ENCODE results near the gene GNRH2.
"Not testable (repeated sequence)": the region's sequence is repeated elsewhere in the genome, so short reads cannot be mapped to it uniquely, and the experiment has no call there.

The GNRH2 gene

DNA sequence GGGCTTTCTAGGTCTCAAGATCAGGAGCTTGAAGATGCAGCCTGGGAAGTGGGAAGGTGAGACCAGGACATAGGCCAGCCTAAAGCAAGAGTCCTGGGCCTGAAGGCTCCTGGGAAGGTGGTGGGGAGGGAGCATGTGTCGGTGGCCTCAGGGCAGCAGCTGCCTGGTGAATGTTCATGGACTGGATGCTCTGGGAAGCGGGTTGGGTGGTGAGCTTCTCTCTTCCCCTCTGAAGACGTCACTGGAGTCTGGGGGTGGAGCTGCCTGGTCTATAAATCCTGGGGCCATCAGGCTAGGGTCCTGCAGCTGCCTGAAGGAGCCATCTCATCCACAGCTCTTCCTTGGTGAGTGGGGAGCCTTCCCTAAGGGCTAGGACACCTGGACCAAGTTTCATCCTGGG lies at the start of gene GNRH2:
Gene GNRH2 (plus strand): TSS at position 301 of the 400 bp plus-strand sequence. CDS start 793 bp downstream, outside the sequence.
- DNase-seq (ENCODE audit: low read depth in 2 of 2): no peak

- DNase-seq (ENCODE audit: low read depth in 2 of 2): no peak
Observed at GRCh38 chr20:2995796-2996195, 47.6 kb upstream of the GNRH2 start.

- no peak for DNase-seq (ENCODE audit: low read depth in 2 of 2)
Observed at GRCh38 chr20:2998728-2999127, 44.7 kb upstream of the GNRH2 start.

DNA sequence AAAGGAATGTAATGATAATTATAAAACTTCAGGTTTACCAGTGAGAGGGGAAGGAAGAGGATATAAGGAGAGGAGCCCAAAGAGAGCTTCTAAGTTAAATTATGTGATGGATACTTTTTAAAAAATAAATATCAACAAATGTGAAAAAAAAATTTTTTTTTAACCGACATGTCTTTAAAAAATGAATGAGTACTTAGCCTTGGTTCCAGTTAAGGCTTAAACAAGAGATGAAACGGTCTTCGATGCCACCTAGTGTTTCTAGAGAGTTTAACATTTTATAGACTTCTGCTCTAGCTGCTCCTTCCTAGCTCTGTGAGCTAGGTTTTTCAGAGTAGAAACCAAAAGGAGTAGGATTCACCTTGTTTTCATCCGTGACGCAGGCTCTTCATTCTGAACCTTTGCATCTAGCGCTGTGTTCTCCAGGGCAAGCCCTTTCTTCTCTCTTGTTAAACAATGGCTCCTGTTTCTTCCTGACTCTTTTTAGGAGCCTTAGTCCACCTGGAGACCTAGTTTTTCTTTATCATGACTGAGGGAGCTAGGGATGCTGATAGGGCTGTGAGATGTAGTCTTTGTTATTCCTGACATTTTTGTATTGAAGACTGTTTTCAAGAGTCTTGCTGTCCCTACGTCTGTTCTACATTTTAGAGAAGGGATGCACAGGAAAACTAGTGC lies 42.4 kb upstream of the GNRH2 start:
- DNase-seq (ENCODE audit: low read depth in 2 of 2): no peak

DNA sequence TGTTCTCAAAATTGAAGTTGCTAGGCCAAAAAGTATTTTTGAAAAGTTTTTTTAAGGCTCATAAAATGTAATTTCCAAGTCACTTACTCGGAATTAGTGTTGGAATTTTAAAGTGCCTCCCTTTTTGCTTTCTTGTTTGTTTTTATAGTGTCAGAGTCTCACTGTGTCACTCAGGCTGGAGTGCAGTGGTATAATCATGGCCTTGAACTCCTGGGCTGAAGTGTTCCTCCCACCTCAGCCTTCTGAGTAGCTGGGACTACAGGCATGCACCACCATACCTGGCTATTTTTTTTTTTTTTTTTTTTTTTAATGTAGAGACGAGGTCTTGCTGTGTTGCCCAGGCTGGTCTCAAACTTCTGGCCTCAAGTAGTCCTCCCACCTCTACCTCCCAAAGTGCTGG lies 40.0 kb upstream of the GNRH2 start:
- DNase-seq (ENCODE audit: low read depth in 2 of 2): no peak

DNA sequence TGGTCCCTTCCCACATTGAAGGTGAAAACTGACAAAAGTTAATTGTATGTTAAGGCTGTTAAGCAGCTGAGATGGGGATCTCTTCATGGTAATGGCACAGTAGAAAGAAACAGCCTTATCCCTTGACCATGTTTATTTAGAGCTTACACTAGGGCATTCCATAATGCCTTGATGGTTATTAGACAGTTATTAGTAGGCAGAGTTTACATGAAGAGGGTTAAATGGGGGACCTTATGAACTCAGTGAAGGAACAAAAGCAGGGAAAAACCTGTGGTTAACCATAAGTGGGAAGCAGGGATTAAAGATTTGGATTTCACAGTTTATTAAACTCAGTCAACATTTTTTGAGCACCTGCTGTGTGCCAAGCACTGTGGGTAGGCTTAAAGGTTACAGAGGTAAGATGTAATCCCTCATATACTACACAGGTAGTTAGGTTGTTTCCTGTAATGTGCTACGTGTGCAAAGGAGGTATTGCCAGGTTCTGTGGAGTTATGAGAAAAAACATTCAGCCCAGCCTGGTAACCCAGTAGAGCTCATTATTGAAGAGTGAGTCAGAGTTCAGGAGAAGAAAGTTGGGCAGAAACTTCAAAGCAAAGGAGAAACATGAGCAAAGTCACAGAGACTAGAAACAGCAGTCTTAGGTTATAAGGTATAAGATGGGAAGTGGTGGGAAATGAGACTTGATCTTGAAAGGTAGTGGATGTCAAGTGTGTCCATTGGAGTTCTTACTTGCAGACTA lies 32.3 kb upstream of the GNRH2 start:
- DNase-seq (ENCODE audit: low read depth in 2 of 2): no peak

GRCh38 chr20:3011752-3012151 lies 31.7 kb upstream of the GNRH2 start:
- no peak for DNase-seq (ENCODE audit: low read depth in 2 of 2)

GRCh38 chr20:3013771-3014170 lies 29.7 kb upstream of the GNRH2 start:
- no peak for DNase-seq (ENCODE audit: low read depth in 2 of 2)

DNA sequence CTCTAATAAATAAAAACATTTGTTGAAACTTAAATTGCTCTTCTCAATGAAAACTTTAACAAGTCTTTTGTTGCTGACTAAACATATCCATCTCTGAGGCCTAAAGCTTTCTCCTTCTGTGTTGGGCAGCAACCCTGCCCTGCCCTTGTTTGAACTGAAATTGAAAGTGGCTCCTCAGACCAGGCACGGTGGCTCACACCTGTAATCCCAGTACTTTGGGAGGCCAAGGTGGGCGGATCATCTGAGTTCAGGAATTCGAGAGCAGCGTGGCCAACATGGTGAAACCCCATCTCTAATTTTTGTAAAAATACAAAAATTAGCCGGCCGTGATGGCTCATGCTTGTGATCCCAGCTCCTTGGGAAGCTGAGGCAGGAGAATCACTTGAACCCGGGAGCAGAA lies 29.2 kb upstream of the GNRH2 start:
- no peak for DNase-seq (ENCODE audit: low read depth in 2 of 2)

DNA sequence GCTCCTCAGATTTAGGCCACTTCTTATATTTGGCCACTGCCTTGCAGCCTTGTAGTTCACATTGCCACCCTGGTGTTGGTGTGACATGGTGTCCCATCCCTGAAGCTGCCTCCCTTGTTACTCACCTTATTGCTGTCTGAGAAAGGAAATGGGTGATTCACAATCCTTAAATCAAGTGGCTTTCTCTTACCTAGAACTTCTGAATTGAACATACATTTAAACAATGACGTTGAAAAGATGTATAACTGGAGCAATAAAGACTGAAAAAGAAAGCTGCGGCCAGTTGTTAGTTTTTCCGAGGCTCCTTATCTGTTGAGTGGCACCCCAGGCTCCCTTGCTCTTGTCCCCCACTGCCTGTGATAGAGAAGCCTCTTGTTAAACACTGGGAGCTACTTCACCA lies 28.8 kb upstream of the GNRH2 start:
- DNase-seq (ENCODE audit: low read depth in 2 of 2): no peak

- not testable (repeated sequence) for DNase-seq (ENCODE audit: low read depth in 2 of 2)
Observed at GRCh38 chr20:3015302-3015701, 28.1 kb upstream of the GNRH2 start.

DNA sequence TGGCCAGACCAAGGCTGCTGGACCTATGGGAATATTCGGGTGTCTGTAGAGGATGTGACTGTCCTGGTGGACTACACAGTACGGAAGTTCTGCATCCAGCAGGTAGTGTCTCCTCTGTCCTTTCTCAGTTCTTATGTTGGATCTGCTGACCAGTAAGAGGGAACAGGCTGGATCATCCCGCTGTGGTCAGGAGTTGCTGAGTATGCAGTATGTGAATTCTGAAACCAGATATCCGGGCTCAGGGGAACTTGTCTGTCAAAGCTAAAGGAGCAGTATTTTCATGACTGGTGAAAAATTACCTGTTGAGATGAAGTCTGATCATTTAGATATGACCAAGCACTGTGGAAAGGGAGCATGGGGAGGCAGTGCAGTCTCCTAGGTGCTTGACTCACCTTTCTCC lies 22.1 kb upstream of the GNRH2 start:
- no peak for DNase-seq (ENCODE audit: low read depth in 2 of 2)

GRCh38 chr20:3021777-3022176 lies 21.6 kb upstream of the GNRH2 start:
- DNase-seq (ENCODE audit: low read depth in 2 of 2): no peak

DNA sequence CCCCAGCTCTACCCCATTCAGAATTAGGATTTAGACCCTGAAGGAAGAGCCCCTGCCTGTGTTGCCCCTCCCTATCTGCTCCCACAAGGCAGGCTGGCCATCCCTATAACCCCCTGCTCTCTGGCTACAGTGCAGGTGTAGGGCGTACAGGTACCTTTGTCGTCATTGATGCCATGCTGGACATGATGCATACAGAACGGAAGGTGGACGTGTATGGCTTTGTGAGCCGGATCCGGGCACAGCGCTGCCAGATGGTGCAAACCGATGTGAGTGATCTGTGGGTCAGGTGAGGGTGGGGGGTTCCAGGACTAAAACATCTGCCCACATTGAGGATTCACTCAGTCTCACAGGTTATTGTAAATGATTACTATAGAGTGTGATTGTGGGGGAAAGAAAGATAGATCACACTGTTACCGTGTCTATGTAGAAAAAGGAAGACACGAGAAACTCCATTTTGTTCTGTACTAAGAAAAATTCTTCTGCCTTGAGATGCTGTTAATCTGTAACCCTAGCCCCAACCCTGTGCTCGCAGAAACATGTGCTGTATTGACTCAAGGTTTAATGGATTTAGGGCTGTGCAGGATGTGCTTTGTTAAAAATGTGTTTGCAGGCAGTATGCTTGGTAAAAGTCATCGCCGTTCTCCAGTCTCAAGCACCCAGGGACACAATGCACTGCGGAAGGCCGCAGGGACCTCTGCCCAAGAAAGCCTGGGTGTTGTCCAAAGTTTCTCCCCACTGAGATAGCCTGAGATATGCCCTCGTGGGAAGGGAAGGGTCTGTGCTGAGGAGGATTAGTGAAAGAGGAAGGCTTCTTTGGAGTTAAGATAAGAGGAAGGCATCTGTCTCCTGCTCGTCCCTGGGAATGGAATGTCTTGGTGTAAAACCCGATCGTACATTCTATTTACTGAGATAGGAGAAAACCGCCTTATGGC lies 20.6 kb upstream of the GNRH2 start:
- not testable (repeated sequence) for DNase-seq (ENCODE audit: low read depth in 2 of 2)

DNA sequence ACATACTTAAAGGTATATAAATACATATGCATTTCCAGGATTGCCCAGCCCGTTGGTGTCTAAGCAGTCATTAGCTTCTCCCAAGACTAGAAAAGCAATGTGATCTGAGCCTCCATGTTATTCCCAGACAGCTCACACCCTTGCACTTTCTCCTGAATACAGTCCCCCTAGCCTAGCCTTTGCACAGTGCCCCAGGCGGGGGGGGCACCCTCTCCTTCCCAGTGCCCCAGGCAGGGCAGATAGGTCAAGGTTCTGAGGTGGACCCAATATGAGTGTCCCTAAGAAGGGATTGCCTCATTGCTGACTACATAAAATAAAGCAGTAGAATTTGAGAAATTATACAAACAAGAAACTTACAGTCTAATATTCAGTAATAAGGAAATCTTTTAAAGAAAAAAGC lies 15.4 kb upstream of the GNRH2 start:
- DNase-seq (ENCODE audit: low read depth in 2 of 2): no peak

GRCh38 chr20:3031524-3032147 lies 11.8 kb upstream of the GNRH2 start:
- DNase-seq (ENCODE audit: low read depth in 2 of 2): no peak

DNA sequence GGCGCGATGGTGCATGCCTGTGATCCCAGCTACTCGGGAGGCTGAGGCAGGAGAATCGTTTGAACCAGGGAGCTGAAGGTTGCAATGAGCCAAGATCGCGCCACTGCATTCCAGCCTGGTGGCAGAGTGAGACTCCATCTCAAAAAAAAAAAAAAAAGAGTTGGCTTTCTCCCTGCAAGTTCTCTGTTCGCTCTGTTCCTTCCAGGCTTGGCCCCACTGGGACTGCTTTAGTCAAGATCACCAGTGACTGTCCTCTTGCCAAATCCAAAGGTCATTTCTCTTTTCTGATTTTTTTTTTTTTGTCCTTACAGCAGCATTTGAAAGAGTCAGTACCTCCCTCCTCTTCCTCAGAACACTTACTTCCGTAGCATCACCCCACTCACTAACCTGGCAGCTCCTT lies 10.8 kb upstream of the GNRH2 start:
- no peak for DNase-seq (ENCODE audit: low read depth in 2 of 2)

DNA sequence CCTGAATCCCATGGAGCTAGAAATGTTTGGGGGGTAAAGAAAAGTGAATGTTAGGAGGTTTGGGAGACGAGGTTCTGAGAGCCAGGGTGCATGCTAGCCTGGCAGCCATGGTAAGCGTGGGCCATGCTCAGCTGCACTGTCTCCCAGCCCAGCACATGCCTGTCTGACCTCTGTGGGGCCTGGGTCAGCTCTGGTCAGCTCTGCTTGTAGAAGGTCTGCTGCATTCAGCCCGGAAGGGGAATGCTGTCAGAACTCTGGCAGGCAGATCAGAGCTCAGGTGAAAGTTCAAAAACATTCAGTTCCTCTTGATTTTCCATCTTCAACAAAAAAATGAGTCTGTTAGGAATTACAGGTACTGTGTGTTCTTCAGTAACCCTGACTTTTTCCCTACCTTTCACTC lies 5.8 kb upstream of the GNRH2 start:
- DNase-seq (ENCODE audit: low read depth in 2 of 2): no peak

DNA sequence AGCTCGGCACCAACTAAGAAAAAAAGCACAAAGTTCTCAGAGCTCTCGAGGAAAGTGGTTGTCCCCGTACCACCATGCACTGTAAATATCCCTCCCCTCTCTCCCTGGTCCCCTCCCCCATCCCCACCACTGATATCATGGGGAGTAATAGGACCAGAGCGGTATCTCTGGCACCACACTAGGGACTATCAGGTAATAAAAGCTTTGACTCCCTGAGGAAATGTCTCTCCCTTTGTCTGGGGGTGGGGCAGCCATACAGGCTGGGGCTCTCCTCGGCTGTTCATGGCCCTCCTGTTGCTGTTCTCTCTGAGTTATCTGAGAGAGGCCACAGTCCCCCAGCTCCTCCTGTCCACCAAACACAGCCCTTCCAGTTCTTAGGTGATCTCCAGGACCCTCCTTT lies 5.0 kb upstream of the GNRH2 start:
- no peak for DNase-seq (ENCODE audit: low read depth in 2 of 2)

DNA sequence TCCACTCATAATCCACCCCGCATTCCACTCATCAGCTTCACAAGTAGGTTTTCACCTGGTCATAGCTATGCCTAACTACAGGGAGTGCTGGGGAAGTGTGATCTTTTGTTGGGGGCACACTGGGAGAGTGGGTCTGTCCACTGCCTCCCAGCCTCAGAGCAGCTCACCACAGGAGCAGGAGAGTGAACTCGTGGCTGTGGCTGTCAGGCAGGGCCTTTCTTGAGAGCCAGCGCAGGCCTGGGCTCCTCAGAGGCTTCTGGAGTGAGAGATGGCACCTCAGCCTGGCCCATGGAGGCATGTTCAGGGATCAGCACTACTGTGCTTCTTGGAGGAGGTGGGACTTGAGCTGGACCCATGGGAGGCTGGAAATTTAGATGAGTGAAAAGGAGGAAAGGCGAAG lies 4.0 kb upstream of the GNRH2 start:
- DNase-seq (ENCODE audit: low read depth in 2 of 2): no peak

DNA sequence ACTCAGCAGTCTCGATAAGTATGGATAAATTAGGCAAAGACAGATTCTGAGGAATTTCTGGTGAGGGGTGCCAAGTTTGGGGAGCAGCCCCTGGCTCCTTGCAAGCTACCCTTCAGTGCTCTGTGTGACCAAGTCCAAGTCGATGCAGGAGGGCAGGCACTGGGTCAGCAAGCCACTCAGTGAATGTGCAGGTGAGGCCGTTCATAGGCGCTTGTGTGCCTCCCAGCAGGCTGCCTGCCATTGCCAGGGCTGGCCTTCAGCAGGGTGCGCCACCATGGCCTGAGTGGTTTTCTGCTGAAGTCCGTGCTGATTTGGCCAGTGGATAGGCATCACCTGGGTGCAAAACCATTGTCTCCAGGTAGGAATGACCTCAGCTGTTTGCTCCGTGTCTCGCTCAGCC lies 3.3 kb upstream of the GNRH2 start:
- DNase-seq (ENCODE audit: low read depth in 2 of 2): no peak

DNA sequence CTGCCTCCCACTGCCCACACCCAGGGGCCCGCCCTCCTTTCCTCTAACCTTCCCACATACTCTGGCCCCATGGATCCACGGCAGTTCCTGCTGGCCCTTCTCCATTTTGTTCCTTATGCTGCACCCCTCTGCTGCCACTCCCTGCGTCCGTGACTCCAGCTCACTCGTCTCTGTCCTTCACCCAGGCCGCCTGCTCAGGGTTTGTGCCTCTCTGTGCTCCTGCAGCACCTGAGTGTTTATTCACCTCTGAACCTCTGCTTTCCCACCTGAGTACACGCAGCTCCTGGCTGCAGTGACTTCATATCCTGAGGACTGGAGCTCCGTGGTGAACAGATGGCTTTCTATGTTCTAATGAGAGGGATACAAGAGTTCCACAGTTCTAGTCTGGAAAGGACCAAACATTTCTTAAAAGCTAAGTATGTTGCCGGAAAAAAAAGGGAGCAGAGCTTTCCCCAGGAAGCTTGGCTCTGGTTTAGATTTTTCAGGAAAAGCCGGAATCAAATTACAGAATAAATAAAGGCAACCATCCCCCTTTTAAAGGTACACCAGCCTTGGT lies 1.5 kb upstream of the GNRH2 start:
- DNase-seq (ENCODE audit: low read depth in 2 of 2): no peak

Measured in fibroblast of skin of left quadriceps (primary cell).